ENCODE results near the gene ULK4.

DNA sequence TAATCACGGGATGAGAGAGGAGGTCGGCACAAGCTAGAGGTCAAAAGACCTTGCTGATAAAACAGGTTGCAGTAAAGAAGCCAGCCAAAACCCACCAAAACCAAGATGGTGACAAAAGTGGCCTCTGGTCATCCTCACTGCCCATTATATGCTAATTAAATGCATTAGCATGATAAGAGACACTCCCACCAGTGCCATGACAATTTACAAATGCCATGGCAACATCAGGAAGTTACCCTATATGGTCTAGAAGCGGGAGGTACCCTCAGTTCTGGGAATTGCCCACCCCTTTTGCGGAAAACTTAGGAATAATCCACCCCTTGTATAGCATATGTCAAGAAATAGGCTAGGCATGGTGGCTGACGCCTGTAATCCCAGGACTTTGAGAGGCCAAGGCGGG is 4.3 kb upstream of the ULK4 start:
- TF ChIP-seq, protein P1, sequence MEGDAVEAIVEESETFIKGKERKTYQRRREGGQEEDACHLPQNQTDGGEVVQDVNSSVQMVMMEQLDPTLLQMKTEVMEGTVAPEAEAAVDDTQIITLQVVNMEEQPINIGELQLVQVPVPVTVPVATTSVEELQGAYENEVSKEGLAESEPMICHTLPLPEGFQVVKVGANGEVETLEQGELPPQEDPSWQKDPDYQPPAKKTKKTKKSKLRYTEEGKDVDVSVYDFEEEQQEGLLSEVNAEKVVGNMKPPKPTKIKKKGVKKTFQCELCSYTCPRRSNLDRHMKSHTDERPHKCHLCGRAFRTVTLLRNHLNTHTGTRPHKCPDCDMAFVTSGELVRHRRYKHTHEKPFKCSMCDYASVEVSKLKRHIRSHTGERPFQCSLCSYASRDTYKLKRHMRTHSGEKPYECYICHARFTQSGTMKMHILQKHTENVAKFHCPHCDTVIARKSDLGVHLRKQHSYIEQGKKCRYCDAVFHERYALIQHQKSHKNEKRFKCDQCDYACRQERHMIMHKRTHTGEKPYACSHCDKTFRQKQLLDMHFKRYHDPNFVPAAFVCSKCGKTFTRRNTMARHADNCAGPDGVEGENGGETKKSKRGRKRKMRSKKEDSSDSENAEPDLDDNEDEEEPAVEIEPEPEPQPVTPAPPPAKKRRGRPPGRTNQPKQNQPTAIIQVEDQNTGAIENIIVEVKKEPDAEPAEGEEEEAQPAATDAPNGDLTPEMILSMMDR (IDR thresholded peaks at IDR 0.05; ENCODE audit: insufficient read depth, low read length, poor library complexity, severe bottlenecking) = no peak
- no peak for TF ChIP-seq EZH2phosphoT487 (conservative IDR thresholded peaks at IDR 0.05; ENCODE audit: low read length)

Measured in SU-DHL-6 (cell line).